SK-N-SH (cell line): ENCODE measurements around the gene GRIN2A. TPM values are rescaled to one million over a fixed set of nuclear protein-coding genes. Genes with fewer than 3 reads are reported as not detected.

Source experiments
- CTCF ChIA-PET: fragments of 300-600, 350-600 bp; formaldehyde crosslinking; extraction: SDS; loops from one replicate; lab custom pipeline; 2021; lab: Yijun Ruan, JAX
- POLR2A ChIA-PET: fragments of 350-600 bp; sonication (Branson Sonifier 250); formaldehyde crosslinking; extraction: SDS; loops from one replicate; lab custom pipeline; 2020; ENCODE audit warnings: antibody characterized with exemption, inconsistent platforms; lab: Yijun Ruan, JAX
- DNase-seq: peaks from one replicate; pipeline ENCODE4 v3.0.0; 2012
- H2AFZ ChIP-seq: fragments of 200-600 bp; sonication (generic); 2 replicates; pipeline ENCODE4 v1.8.1; 2016; ENCODE audit warnings: antibody characterized with exemption, mild to moderate bottlenecking, low read depth
- H3F3A ChIP-seq: fragments of 200-600 bp; sonication (generic); replicated peaks from 2 replicates; pipeline ENCODE3; 2016; ENCODE audit warnings: antibody characterized with exemption, mild to moderate bottlenecking; ENCODE audit not compliant: insufficient read depth
- H3K27ac ChIP-seq, 2 experiments: fragments of 200-500 bp in 1 of 2; fragments of 200-600 bp in 1 of 2; sonication (Bioruptor generic) in 1 of 2; sonication (generic), shearing (Covaris generic) in 1 of 2; 2 replicates each; pipeline versions ENCODE4 v1.5.1 to v1.6.1; 2014 to 2016; ENCODE audit warnings: low read depth in 2 of 2, inconsistent platforms in 1 of 2, low read length in 1 of 2, mild to moderate bottlenecking in 1 of 2, mixed read lengths in 1 of 2
- H3K27me3 ChIP-seq: fragments of 200-600 bp; sonication (generic), shearing (Covaris generic); 2 replicates; pipeline ENCODE4 v1.6.1; 2016; ENCODE audit warnings: mixed run types; ENCODE audit not compliant: insufficient read depth
- H3K36me3 ChIP-seq, 2 experiments: fragments of 200-500 bp in 1 of 2; fragments of 200-600 bp in 1 of 2; sonication (Bioruptor generic) in 1 of 2; sonication (generic) in 1 of 2; replicated peaks in 1 of 2; 2 replicates each; pipeline versions ENCODE3 to v1.5.1; 2014 to 2016; ENCODE audit warnings: low read length in 1 of 2, mild to moderate bottlenecking in 1 of 2; ENCODE audit not compliant: insufficient read depth in 2 of 2, control insufficient read depth in 1 of 2
- H3K4me1 ChIP-seq, 2 experiments: fragments of 200-500 bp in 1 of 2; fragments of 200-600 bp in 1 of 2; sonication (Bioruptor generic) in 1 of 2; sonication (generic), shearing (Covaris generic) in 1 of 2; 2 replicates each; pipeline versions ENCODE4 v1.5.1 to v1.6.1; 2014 to 2016; ENCODE audit warnings: low read depth in 1 of 2, low read length in 1 of 2, mixed run types in 1 of 2; ENCODE audit not compliant: insufficient read depth in 2 of 2, control insufficient read depth in 1 of 2
- H3K4me2 ChIP-seq: fragments of 200-600 bp; sonication (generic), shearing (Covaris generic); 2 replicates; pipeline ENCODE4 v1.6.1; 2017; ENCODE audit warnings: mixed run types
- H3K4me3 ChIP-seq, 2 experiments: fragments of 200-500 bp in 1 of 2; fragments of 200-600 bp in 1 of 2; sonication (Bioruptor generic) in 1 of 2; sonication (generic), shearing (Covaris generic) in 1 of 2; 2 replicates each; pipeline versions ENCODE4 v1.5.1 to v1.8.1; 2014 to 2016; ENCODE audit warnings: low read depth in 2 of 2, inconsistent platforms in 1 of 2, low read length in 1 of 2, mild to moderate bottlenecking in 1 of 2, mixed read lengths in 1 of 2, moderate library complexity in 1 of 2
- H3K79me2 ChIP-seq: fragments of 200-600 bp; sonication (generic); 2 replicates; pipeline ENCODE4 v1.8.1; 2017; ENCODE audit warnings: mild to moderate bottlenecking; ENCODE audit not compliant: insufficient read depth
- H3K9ac ChIP-seq: fragments of 200-600 bp; sonication (generic); 2 replicates; pipeline ENCODE4 v1.6.1; 2017; ENCODE audit warnings: mixed run types
- H3K9me2 ChIP-seq: fragments of 200-600 bp; sonication (generic); 2 replicates; pipeline ENCODE4 v1.6.1; 2017; ENCODE audit warnings: mixed run types
- H3K9me3 ChIP-seq: fragments of 200-600 bp; sonication (generic); 2 replicates; pipeline ENCODE4 v1.6.1; 2017; ENCODE audit warnings: mixed run types, mild to moderate bottlenecking, moderate library complexity
- H4K20me1 ChIP-seq: fragments of 200-600 bp; sonication (generic); 2 replicates; pipeline ENCODE4 v1.6.1; 2017; ENCODE audit warnings: mild to moderate bottlenecking, mixed run types; ENCODE audit not compliant: insufficient read depth
- ELF1 ChIP-seq: IDR thresholded peaks from 2 replicates; pipeline ENCODE4 v1.4.0; 2012
- EP300 ChIP-seq, 2 experiments: IDR thresholded peaks; 2 replicates each; pipeline versions ENCODE4 v1.4.0 to v1.6.1; 2012; ENCODE audit warnings: borderline replicate concordance in 1 of 2, low read depth in 1 of 2, low read length in 1 of 2
- FOSL2 ChIP-seq: IDR thresholded peaks from 2 replicates; pipeline ENCODE4 v1.4.0; 2012; ENCODE audit warnings: low read depth, mild to moderate bottlenecking, moderate library complexity, borderline replicate concordance
- FOXM1 ChIP-seq: IDR thresholded peaks from 2 replicates; pipeline ENCODE4 v1.4.0; 2012; ENCODE audit warnings: low read depth, mild to moderate bottlenecking
- GABPA ChIP-seq: IDR thresholded peaks from 2 replicates; pipeline ENCODE4 v1.4.0; 2012; ENCODE audit warnings: low read depth, mild to moderate bottlenecking
- JUND ChIP-seq: IDR thresholded peaks from 2 replicates; pipeline ENCODE4 v1.4.0; 2012
- MEF2A ChIP-seq: IDR thresholded peaks from 2 replicates; pipeline ENCODE4 v1.4.0; 2012; ENCODE audit warnings: low read depth, borderline replicate concordance
- MXI1 ChIP-seq: IDR thresholded peaks from 2 replicates; pipeline ENCODE4 v1.6.1; 2012; ENCODE audit warnings: mild to moderate bottlenecking, low read depth, low read length, improper control_type of control experiment
- NFIC ChIP-seq: IDR thresholded peaks from 2 replicates; pipeline ENCODE4 v1.4.0; 2012; ENCODE audit warnings: borderline replicate concordance
- NRF1 ChIP-seq: IDR thresholded peaks from 2 replicates; pipeline ENCODE4 v1.6.1; 2012; ENCODE audit warnings: low read depth, mild to moderate bottlenecking, low read length
- RAD21 ChIP-seq: IDR thresholded peaks from 2 replicates; pipeline ENCODE4 v1.6.1; 2012; ENCODE audit warnings: mild to moderate bottlenecking, low read length
- RFX5 ChIP-seq: IDR thresholded peaks from 2 replicates; pipeline ENCODE4 v1.6.1; 2012; ENCODE audit warnings: mild to moderate bottlenecking, improper control_type of control experiment, low read length
- TCF12 ChIP-seq: IDR thresholded peaks from 2 replicates; pipeline ENCODE4 v1.4.0; 2012
- TEAD4 ChIP-seq: IDR thresholded peaks from 2 replicates; pipeline ENCODE4 v1.4.0; 2012; ENCODE audit warnings: mild to moderate bottlenecking, borderline replicate concordance; ENCODE audit not compliant: insufficient read depth
- YY1 ChIP-seq: IDR thresholded peaks from 2 replicates; pipeline ENCODE4 v1.4.0; 2012; ENCODE audit warnings: low read depth, mild to moderate bottlenecking
- WGBS: methylation state at CpG from one replicate; pipeline ENCODE4 v1.1.6; 2017; ENCODE audit warnings: low lambda C conversion rate; 5-methylcytosine and 5-hydroxymethylcytosine counted together
- polyA plus RNA-seq, 3 experiments: library from polyadenylated mRNA; depleted of rRNA; stranded (reverse); fragments of >200 nt; gene quantifications; 2 replicates each; pipeline ENCODE4 v1.2.3, GENCODE V29; 2012
- TF ChIP-seq, protein P1 (sequence below): IDR thresholded peaks from 2 replicates; pipeline ENCODE4 v1.4.0; 2012; ENCODE audit warnings: low read depth
- TF ChIP-seq, protein P2 (sequence below): IDR thresholded peaks from 2 replicates; pipeline ENCODE4 v1.6.1; 2012; ENCODE audit warnings: mild to moderate bottlenecking, low read depth, low read length, moderate library complexity
- TF ChIP-seq, protein P3 (sequence below): fragments of 200-600 bp; sonication (generic); IDR thresholded peaks from 2 replicates; pipeline ENCODE4 v1.6.1; 2017; ENCODE audit warnings: antibody characterized with exemption, mild to moderate bottlenecking, moderate library complexity
- TF ChIP-seq, protein P4 (sequence below): IDR thresholded peaks from 2 replicates; pipeline ENCODE4; 2012
- TF ChIP-seq, protein P5 (sequence below): fragments of 150-350 bp; IDR thresholded peaks from 2 replicates; pipeline ENCODE4 v1.6.1; 2016; ENCODE audit warnings: mild to moderate bottlenecking, low read depth, low read length

GRIN2A gene
- polyA plus RNA-seq, 1 of the 3 experiments (the other 2 are of a cell fraction): not detected

DNA sequence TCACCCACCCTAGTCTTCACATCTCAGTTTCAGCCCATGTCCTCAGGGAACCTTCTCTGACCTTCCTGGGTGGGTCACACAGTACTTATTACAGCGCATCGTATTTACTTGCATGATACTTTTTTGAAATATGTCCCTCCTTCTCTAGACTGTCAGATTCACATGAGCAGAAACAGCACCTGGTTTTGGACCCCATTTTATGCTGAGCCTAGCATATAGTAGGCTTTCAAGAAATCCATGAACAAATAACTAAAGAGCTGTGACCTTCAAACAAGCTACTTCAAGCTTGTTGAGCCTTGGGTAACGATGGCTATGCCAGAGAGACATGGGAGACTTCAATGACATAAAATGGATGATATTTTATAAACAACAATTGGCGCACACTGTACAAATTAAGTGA, 150.3 kb downstream of the GRIN2A start:
- Histone ChIP-seq H3K27me3 (no peaks in the 10 kb centered on the region), H3K36me3 (no peaks in the 10 kb centered on the region), H3K27ac (no peak overlapping the region), H3K4me2 (no peak overlapping the region), H3F3A (no peaks in the 10 kb centered on the region), H2AFZ (no peak overlapping the region), H3K9me2 (no peaks in the 10 kb centered on the region), H3K79me2 (no peaks in the 10 kb centered on the region), H3K9ac (no peak overlapping the region), H3K9me3 (no peaks in the 10 kb centered on the region), H3K4me1 (peaks cover 0 to 2% of the 10 kb centered on the region in 2 experiments; a peak in 1 of 4 replicates), H4K20me1 (no peaks in the 10 kb centered on the region), H3K4me3 (no peak overlapping the region)
- 49% methylated on average over 4 of the region's 4 CpGs for WGBS
- no peak for DNase-seq
- TF ChIP-seq RFX5: no peak
- TF ChIP-seq MEF2A: no peak
- no peak for TF ChIP-seq MXI1
- TF ChIP-seq NFIC: no peak
- no peak for TF ChIP-seq ELF1
- no peak for TF ChIP-seq RAD21
- no peak for TF ChIP-seq EP300 (IDR thresholded peaks at IDR 0.05; ENCODE audit: borderline replicate concordance in 1 of 2, low read depth in 1 of 2, low read length in 1 of 2)
- TF ChIP-seq, protein P1, sequence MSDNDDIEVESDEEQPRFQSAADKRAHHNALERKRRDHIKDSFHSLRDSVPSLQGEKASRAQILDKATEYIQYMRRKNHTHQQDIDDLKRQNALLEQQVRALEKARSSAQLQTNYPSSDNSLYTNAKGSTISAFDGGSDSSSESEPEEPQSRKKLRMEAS: no peak
- TF ChIP-seq, protein P2, sequence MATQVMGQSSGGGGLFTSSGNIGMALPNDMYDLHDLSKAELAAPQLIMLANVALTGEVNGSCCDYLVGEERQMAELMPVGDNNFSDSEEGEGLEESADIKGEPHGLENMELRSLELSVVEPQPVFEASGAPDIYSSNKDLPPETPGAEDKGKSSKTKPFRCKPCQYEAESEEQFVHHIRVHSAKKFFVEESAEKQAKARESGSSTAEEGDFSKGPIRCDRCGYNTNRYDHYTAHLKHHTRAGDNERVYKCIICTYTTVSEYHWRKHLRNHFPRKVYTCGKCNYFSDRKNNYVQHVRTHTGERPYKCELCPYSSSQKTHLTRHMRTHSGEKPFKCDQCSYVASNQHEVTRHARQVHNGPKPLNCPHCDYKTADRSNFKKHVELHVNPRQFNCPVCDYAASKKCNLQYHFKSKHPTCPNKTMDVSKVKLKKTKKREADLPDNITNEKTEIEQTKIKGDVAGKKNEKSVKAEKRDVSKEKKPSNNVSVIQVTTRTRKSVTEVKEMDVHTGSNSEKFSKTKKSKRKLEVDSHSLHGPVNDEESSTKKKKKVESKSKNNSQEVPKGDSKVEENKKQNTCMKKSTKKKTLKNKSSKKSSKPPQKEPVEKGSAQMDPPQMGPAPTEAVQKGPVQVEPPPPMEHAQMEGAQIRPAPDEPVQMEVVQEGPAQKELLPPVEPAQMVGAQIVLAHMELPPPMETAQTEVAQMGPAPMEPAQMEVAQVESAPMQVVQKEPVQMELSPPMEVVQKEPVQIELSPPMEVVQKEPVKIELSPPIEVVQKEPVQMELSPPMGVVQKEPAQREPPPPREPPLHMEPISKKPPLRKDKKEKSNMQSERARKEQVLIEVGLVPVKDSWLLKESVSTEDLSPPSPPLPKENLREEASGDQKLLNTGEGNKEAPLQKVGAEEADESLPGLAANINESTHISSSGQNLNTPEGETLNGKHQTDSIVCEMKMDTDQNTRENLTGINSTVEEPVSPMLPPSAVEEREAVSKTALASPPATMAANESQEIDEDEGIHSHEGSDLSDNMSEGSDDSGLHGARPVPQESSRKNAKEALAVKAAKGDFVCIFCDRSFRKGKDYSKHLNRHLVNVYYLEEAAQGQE: no peak
- no peak for TF ChIP-seq JUND
- no peak for TF ChIP-seq FOSL2
- TF ChIP-seq, protein P3, sequence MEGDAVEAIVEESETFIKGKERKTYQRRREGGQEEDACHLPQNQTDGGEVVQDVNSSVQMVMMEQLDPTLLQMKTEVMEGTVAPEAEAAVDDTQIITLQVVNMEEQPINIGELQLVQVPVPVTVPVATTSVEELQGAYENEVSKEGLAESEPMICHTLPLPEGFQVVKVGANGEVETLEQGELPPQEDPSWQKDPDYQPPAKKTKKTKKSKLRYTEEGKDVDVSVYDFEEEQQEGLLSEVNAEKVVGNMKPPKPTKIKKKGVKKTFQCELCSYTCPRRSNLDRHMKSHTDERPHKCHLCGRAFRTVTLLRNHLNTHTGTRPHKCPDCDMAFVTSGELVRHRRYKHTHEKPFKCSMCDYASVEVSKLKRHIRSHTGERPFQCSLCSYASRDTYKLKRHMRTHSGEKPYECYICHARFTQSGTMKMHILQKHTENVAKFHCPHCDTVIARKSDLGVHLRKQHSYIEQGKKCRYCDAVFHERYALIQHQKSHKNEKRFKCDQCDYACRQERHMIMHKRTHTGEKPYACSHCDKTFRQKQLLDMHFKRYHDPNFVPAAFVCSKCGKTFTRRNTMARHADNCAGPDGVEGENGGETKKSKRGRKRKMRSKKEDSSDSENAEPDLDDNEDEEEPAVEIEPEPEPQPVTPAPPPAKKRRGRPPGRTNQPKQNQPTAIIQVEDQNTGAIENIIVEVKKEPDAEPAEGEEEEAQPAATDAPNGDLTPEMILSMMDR: no peak
- TF ChIP-seq TCF12: no peak
- no peak for TF ChIP-seq FOXM1
- no peak for TF ChIP-seq GABPA
- TF ChIP-seq, protein P4, sequence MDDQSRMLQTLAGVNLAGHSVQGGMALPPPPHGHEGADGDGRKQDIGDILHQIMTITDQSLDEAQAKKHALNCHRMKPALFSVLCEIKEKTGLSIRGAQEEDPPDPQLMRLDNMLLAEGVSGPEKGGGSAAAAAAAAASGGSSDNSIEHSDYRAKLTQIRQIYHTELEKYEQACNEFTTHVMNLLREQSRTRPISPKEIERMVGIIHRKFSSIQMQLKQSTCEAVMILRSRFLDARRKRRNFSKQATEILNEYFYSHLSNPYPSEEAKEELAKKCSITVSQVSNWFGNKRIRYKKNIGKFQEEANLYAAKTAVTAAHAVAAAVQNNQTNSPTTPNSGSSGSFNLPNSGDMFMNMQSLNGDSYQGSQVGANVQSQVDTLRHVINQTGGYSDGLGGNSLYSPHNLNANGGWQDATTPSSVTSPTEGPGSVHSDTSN: no peak
- TF ChIP-seq YY1: no peak
- TF ChIP-seq, protein P5, sequence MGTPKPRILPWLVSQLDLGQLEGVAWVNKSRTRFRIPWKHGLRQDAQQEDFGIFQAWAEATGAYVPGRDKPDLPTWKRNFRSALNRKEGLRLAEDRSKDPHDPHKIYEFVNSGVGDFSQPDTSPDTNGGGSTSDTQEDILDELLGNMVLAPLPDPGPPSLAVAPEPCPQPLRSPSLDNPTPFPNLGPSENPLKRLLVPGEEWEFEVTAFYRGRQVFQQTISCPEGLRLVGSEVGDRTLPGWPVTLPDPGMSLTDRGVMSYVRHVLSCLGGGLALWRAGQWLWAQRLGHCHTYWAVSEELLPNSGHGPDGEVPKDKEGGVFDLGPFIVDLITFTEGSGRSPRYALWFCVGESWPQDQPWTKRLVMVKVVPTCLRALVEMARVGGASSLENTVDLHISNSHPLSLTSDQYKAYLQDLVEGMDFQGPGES: no peak
- no peak for TF ChIP-seq TEAD4
- no peak for TF ChIP-seq NRF1
- POLR2A ChIA-PET: no interaction called here
- CTCF ChIA-PET: no interaction called here
